GM12878 (cell line): ENCODE results near the gene DLGAP3. TPM values are rescaled to one million over a fixed set of nuclear protein-coding genes. Genes with fewer than 3 reads are reported as not detected.

Experiments used
- ATAC-seq: fragments of 200-7000 bp; cut with Tn5 transposase; 3 replicates; pipeline ENCODE4 v1.9.1; 2020; ENCODE audit warnings: mild to moderate bottlenecking, moderate library complexity
- BruUV-seq: library from RNA; stranded (reverse); fragments of 400-500 nt; replicated peaks from 2 replicates; lab custom pipeline; 2021; lab: Mats Ljungman, UMichigan
- CTCF ChIA-PET: fragments of 300-600 bp; sonication (Branson Sonifier 250); formaldehyde crosslinking; extraction: SDS; loops from one replicate; lab custom pipeline; 2021; ENCODE audit warnings: inconsistent platforms; lab: Yijun Ruan, JAX
- POLR2A ChIA-PET: fragments of 350-600 bp; formaldehyde crosslinking; extraction: SDS; loops from one replicate; lab custom pipeline; 2021; ENCODE audit warnings: inconsistent platforms; lab: Charles Lee
- RAD21 ChIA-PET: fragments of 300-600 bp; sonication (Branson Sonifier 250); formaldehyde crosslinking; loops from one replicate; lab custom pipeline; 2023; ENCODE audit warnings: antibody characterized with exemption; ENCODE audit not compliant: unreplicated experiment; lab: Charles Lee
- SMC1A ChIA-PET: fragments of 300-600 bp; sonication (Branson Sonifier 250); formaldehyde crosslinking; loops from one replicate; lab custom pipeline; 2023; ENCODE audit not compliant: unreplicated experiment, uncharacterized antibody; lab: Charles Lee
- DNase-seq: peaks from one replicate; pipeline ENCODE4 v3.0.0-alpha.2; 2011; ENCODE audit warnings: low read depth, low spot score
- FAIRE-seq: peaks from 3 replicates; lab custom pipeline; 2011; peaks lifted over from hg19 to GRCh38; lab: Jason Lieb, UNC
- H2AFZ ChIP-seq: 2 replicates; pipeline ENCODE4 v1.6.0; 2011; ENCODE audit warnings: low read depth, low read length, control low read depth; ENCODE audit not compliant: control insufficient read depth
- H3K27ac ChIP-seq: 2 replicates; pipeline ENCODE4 v1.5.1; 2011; ENCODE audit warnings: control low read depth; ENCODE audit not compliant: control insufficient read depth, insufficient read depth
- H3K27me3 ChIP-seq, 2 experiments: replicated peaks in 1 of 2; 2 replicates each; pipeline versions ENCODE4 v1.6.0 to v1.6.1; 2011; ENCODE audit warnings: low read length in 1 of 2; ENCODE audit not compliant: control insufficient read depth in 2 of 2, insufficient read depth in 2 of 2
- H3K36me3 ChIP-seq, 2 experiments: 2 replicates each; pipeline ENCODE4 v1.5.1; 2011; ENCODE audit warnings: low read length in 1 of 2; ENCODE audit not compliant: control insufficient read depth in 2 of 2, insufficient read depth in 2 of 2
- H3K4me1 ChIP-seq: 2 replicates; pipeline ENCODE4 v1.6.1; 2011; ENCODE audit warnings: mild to moderate bottlenecking, low read length, moderate library complexity, mixed read lengths; ENCODE audit not compliant: control insufficient read depth, insufficient read depth
- H3K4me2 ChIP-seq: 2 replicates; pipeline ENCODE4 v1.6.0; 2011; ENCODE audit warnings: control low read depth; ENCODE audit not compliant: control insufficient read depth, insufficient read depth
- H3K4me3 ChIP-seq: fragments of 200-600 bp; sonication (generic); 2 replicates; pipeline ENCODE4 v1.5.1; 2016
- H3K79me2 ChIP-seq: 2 replicates; pipeline ENCODE4 v1.6.0; 2011; ENCODE audit warnings: low read length; ENCODE audit not compliant: control insufficient read depth, insufficient read depth
- H3K9ac ChIP-seq: 2 replicates; pipeline ENCODE4 v1.8.0; 2011; ENCODE audit warnings: low read length, control low read depth, mixed read lengths; ENCODE audit not compliant: control insufficient read depth, insufficient read depth
- H3K9me3 ChIP-seq: replicated peaks from 3 replicates; pipeline ENCODE4 v1.5.1; 2011; ENCODE audit warnings: mild to moderate bottlenecking, low read length; ENCODE audit not compliant: control insufficient read depth, insufficient read depth
- H4K20me1 ChIP-seq: 2 replicates; pipeline ENCODE4 v1.6.0; 2011; ENCODE audit not compliant: control insufficient read depth, insufficient read depth
- ASH2L ChIP-seq: fragments of 300-600, 200-600 bp; sonication (generic); IDR thresholded peaks from 2 replicates; pipeline ENCODE4 v1.6.1; 2017; ENCODE audit warnings: low read depth, mild to moderate bottlenecking, borderline replicate concordance
- ATF7 ChIP-seq: fragments of 450-650 bp; IDR thresholded peaks from 2 replicates; pipeline ENCODE4 v1.6.1; 2016; ENCODE audit warnings: low read depth, mild to moderate bottlenecking
- EED ChIP-seq: sonication (generic); IDR thresholded peaks from 2 replicates; pipeline ENCODE4 v1.6.1; 2016; ENCODE audit warnings: antibody characterized with exemption, low read depth
- MEF2A ChIP-seq: IDR thresholded peaks from 2 replicates; pipeline ENCODE4 v1.6.1; 2011; ENCODE audit warnings: low read depth, mild to moderate bottlenecking, low read length, moderate library complexity; ENCODE audit not compliant: insufficient read depth
- NFYB ChIP-seq: IDR thresholded peaks from 2 replicates; pipeline ENCODE4 v1.6.1; 2011; ENCODE audit warnings: low read depth, mild to moderate bottlenecking, low read length, improper control_type of control experiment, moderate library complexity; ENCODE audit not compliant: insufficient read depth
- NR2C1 ChIP-seq: fragments of 450-650 bp; IDR thresholded peaks from 2 replicates; pipeline ENCODE4 v1.6.1; 2017; ENCODE audit warnings: antibody characterized with exemption, mild to moderate bottlenecking, moderate library complexity
- PML ChIP-seq: IDR thresholded peaks from 2 replicates; pipeline ENCODE4 v1.6.1; 2012; ENCODE audit warnings: low read length, inconsistent platforms
- SP1 ChIP-seq: IDR thresholded peaks from one replicate; pipeline ENCODE4 v1.6.1; 2011; ENCODE audit warnings: low read depth, low read length
- TCF12 ChIP-seq: IDR thresholded peaks from 2 replicates; pipeline ENCODE4 v1.6.1; 2011; ENCODE audit warnings: low read depth, mild to moderate bottlenecking, low read length
- ZNF207 ChIP-seq: fragments of 450-650 bp; IDR thresholded peaks from 2 replicates; pipeline ENCODE4 v1.6.1; 2014; ENCODE audit warnings: antibody characterized with exemption, mild to moderate bottlenecking, borderline replicate concordance
- ZSCAN29 ChIP-seq: fragments of 450-650 bp; IDR thresholded peaks from 2 replicates; pipeline ENCODE4 v1.6.1; 2017; ENCODE audit warnings: mild to moderate bottlenecking, moderate library complexity
- WGBS: methylation state at CpG from one replicate; pipeline ENCODE4 v1.1.6; 2016; ENCODE audit warnings: low lambda C conversion rate; ENCODE audit not compliant: insufficient replicate concordance, insufficient coverage; ENCODE audit errors: missing lambda C conversion rate; 5-methylcytosine and 5-hydroxymethylcytosine counted together
- in situ Hi-C: fragments of 300-500 bp; cut with MboI; formaldehyde crosslinking; loops from 9 replicates; pipeline ENCODE4 v1.14.3; 2018; ENCODE audit warnings: mixed read lengths
- intact Hi-C: fragments of 100-400 bp; cut with micrococcal nuclease; formaldehyde crosslinking; loops from one replicate; pipeline ENCODE4 v1.14.2; 2022; ENCODE audit not compliant: unreplicated experiment
- polyA plus RNA-seq, 11 experiments: library from polyadenylated mRNA; depleted of rRNA in 4 of 11; unstranded in 6 of 11; stranded (reverse) in 5 of 11; fragments of >200 nt; fragmentation: Nextera tagmentation in 4 of 11; fragmentation: Illumina TruSeq in 1 of 11; extraction: Ambion mirVana in 4 of 11; extraction: Trizol in 1 of 11; gene quantifications; 1 replicate in 1 of 11; 2 replicates in 10 of 11; pipeline versions ENCODE4 v1.2.1 to v1.2.3, GENCODE V29; 2011 to 2016; ENCODE audit warnings: inconsistent platforms in 2 of 11, missing spikeins in 2 of 11, low read depth in 1 of 11
- total RNA-seq, 4 experiments: library from RNA; depleted of rRNA in 3 of 4; stranded (reverse); fragments of >200 nt in 3 of 4; fragmentation: Illumina TruSeq in 1 of 4; extraction: Trizol in 1 of 4; gene quantifications; 2 replicates each; pipeline versions ENCODE4 v1.2.1 to v1.2.3, GENCODE V29; 2013 to 2021
- TF ChIP-seq, protein P1 (sequence below): IDR thresholded peaks from 2 replicates; pipeline ENCODE4 v1.6.1; 2012; ENCODE audit warnings: low read depth, low read length, improper control_type of control experiment

The DLGAP3 gene
- total and polyA plus RNA-seq, 10 of the 15 experiments (the other 5 are each of a cell fraction or from before 2014, with no cell fraction given), result 0.03 to 0.15 (median 0.08) TPM; not detected in 4

DNA sequence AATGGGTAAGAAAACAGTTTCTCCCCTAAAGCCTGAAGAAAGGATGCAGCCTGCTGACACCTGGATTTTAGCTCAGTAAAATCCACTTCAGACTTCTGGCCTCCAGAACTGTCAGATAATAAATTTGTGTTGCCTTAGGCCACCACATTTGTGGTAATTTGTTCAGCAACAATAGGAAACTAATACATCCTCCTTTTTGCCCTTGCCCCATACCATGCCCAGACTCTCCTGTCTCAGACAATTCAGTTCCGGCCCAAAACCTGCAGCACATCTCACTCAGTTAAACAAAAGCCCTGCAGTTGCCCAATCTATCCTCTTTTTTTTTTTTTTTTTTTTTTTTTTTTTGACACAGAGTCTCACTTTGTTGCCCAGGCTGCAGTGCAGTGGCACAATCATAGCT is 95.7 kb downstream of the DLGAP3 start (continued):
- no peak for TF ChIP-seq SP1

- Histone ChIP-seq H3K36me3 (no peaks in the 10 kb centered on the region), H3K79me2 (no peaks in the 10 kb centered on the region), H2AFZ (no peak overlapping the region), H3K9ac (no peak overlapping the region), H3K9me3 (no peaks in the 10 kb centered on the region), H4K20me1 (no peaks in the 10 kb centered on the region), H3K27me3 (no peaks in the 10 kb centered on the region), H3K4me2 (no peak overlapping the region), H3K4me1 (no peaks in the 10 kb centered on the region), H3K4me3 (no peak overlapping the region), H3K27ac (no peak overlapping the region)
- in situ Hi-C loops, result no loop called here
- BruUV-seq, result no TSS peak
- no peak for DNase-seq
- intact Hi-C loops, result no loop called here
- no peak for FAIRE-seq
- WGBS, result 77% methylated on average over 6 of the region's 6 CpGs
- ATAC-seq, result no peak
- ChIA-PET SMC1A (interaction anchor here (1.3 kb wide), 1 partner anchor 21 kb away, joined by 5 read pairs; no protein-coding TSS in a partner anchor), CTCF (interaction anchor here (1.7 kb wide), 1 partner anchor 21 kb away, joined by 5 read pairs; no protein-coding TSS in a partner anchor), RAD21 (no interaction called here), POLR2A (no interaction called here)
- no peak for TF ChIP-seq ATF7
- no peak for TF ChIP-seq NFYB
- peak; percentile 56; the same call in 1 of the 2 replicates for TF ChIP-seq EED
Measured at GRCh38 chr1:34831721-34832246, 97.7 kb downstream of the DLGAP3 start.

DNA sequence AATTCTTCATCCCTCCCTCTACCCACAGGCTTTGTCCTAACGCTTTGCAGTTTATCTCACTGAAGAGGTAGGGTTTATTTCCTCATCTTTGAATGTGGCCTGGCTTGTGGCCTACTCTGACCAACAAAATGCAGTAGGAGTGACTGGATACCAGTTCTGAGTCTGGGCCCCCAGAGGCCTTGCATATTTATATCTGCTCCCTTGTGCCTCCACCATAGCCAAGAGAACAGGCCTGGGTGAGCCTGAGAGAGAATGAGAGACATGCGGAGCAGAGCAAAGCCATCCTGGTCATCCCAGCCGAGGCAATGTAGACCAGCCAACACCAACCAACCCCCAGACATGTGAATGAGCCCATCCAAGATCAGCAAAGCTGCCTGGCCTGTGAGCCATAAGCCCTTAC is 100.2 kb downstream of the DLGAP3 start:
- 54% methylated on average over 3 of the region's 3 CpGs for WGBS
- FAIRE-seq (no peak), ATAC-seq (no peak), DNase-seq (no peak)
- H3K4me2 ChIP-seq, result no peak overlapping the region
- no peak overlapping the region for H3K9ac ChIP-seq
- ChIA-PET RAD21 (no interaction called here), SMC1A (no interaction called here), CTCF (no interaction called here), POLR2A (no interaction called here)
- intact Hi-C loops, result no loop called here
- H3K79me2 ChIP-seq, result no peaks in the 10 kb centered on the region
- no peaks in the 10 kb centered on the region for H3K9me3 ChIP-seq
- H3K4me3 ChIP-seq, result no peak overlapping the region
- H3K27me3 ChIP-seq, result no peaks in the 10 kb centered on the region
- no peaks in the 10 kb centered on the region for H3K36me3 ChIP-seq
- no TSS peak for BruUV-seq
- no peaks in the 10 kb centered on the region for H3K4me1 ChIP-seq
- no peak overlapping the region for H3K27ac ChIP-seq
- in situ Hi-C loops, result no loop called here
- no peak overlapping the region for H2AFZ ChIP-seq
- no peaks in the 10 kb centered on the region for H4K20me1 ChIP-seq
- TF ChIP-seq TCF12, result no peak
- TF ChIP-seq, protein P1, sequence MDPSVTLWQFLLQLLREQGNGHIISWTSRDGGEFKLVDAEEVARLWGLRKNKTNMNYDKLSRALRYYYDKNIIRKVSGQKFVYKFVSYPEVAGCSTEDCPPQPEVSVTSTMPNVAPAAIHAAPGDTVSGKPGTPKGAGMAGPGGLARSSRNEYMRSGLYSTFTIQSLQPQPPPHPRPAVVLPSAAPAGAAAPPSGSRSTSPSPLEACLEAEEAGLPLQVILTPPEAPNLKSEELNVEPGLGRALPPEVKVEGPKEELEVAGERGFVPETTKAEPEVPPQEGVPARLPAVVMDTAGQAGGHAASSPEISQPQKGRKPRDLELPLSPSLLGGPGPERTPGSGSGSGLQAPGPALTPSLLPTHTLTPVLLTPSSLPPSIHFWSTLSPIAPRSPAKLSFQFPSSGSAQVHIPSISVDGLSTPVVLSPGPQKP, result no peak
- TF ChIP-seq PML, result no peak
- TF ChIP-seq ASH2L, result no peak
- no peak for TF ChIP-seq MEF2A
- no peak for TF ChIP-seq ZNF207
- no peak for TF ChIP-seq NR2C1
- TF ChIP-seq ZSCAN29, result no peak
